Measurements from ENCODE around the gene NFKB2. TPM values are rescaled to one million over a fixed set of nuclear protein-coding genes. Genes with fewer than 3 reads are reported as not detected.

Gene NFKB2
- total and polyA plus RNA-seq, 2 of the 8 experiments (the other 6 are each of a cell fraction or from before 2014, with no cell fraction given): 20.4 to 31.4 TPM

DNA sequence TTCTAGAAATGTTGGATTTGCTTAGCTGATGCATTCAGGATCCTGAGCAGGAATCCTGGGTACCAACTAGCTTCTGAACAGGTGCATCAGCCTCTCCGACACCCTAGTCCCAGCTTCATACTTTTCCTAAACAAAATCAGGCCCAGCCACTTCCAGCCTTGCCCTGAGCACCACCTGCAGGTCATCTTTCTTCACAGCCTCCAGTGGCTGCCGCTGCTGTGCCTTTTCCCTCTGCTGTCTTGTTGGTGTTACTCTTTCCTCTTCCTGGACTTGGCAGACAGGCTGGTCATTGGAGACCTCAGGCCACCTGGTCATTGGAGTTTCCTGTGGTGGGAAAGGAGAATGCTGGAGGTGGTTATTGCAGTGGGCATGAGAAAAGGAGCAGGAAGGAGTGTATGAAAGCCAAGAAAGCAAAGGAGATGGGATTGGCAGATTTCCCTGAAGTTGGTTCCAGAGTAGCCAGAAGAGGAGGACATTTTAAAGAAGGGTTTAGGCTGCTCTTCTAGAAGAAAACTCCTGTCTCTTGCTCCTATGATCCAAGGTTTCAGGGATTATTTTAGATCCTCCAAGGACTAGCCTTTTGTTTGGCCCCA, 48.2 kb upstream of the NFKB2 start (continued):
- TF ChIP-seq, protein P1, sequence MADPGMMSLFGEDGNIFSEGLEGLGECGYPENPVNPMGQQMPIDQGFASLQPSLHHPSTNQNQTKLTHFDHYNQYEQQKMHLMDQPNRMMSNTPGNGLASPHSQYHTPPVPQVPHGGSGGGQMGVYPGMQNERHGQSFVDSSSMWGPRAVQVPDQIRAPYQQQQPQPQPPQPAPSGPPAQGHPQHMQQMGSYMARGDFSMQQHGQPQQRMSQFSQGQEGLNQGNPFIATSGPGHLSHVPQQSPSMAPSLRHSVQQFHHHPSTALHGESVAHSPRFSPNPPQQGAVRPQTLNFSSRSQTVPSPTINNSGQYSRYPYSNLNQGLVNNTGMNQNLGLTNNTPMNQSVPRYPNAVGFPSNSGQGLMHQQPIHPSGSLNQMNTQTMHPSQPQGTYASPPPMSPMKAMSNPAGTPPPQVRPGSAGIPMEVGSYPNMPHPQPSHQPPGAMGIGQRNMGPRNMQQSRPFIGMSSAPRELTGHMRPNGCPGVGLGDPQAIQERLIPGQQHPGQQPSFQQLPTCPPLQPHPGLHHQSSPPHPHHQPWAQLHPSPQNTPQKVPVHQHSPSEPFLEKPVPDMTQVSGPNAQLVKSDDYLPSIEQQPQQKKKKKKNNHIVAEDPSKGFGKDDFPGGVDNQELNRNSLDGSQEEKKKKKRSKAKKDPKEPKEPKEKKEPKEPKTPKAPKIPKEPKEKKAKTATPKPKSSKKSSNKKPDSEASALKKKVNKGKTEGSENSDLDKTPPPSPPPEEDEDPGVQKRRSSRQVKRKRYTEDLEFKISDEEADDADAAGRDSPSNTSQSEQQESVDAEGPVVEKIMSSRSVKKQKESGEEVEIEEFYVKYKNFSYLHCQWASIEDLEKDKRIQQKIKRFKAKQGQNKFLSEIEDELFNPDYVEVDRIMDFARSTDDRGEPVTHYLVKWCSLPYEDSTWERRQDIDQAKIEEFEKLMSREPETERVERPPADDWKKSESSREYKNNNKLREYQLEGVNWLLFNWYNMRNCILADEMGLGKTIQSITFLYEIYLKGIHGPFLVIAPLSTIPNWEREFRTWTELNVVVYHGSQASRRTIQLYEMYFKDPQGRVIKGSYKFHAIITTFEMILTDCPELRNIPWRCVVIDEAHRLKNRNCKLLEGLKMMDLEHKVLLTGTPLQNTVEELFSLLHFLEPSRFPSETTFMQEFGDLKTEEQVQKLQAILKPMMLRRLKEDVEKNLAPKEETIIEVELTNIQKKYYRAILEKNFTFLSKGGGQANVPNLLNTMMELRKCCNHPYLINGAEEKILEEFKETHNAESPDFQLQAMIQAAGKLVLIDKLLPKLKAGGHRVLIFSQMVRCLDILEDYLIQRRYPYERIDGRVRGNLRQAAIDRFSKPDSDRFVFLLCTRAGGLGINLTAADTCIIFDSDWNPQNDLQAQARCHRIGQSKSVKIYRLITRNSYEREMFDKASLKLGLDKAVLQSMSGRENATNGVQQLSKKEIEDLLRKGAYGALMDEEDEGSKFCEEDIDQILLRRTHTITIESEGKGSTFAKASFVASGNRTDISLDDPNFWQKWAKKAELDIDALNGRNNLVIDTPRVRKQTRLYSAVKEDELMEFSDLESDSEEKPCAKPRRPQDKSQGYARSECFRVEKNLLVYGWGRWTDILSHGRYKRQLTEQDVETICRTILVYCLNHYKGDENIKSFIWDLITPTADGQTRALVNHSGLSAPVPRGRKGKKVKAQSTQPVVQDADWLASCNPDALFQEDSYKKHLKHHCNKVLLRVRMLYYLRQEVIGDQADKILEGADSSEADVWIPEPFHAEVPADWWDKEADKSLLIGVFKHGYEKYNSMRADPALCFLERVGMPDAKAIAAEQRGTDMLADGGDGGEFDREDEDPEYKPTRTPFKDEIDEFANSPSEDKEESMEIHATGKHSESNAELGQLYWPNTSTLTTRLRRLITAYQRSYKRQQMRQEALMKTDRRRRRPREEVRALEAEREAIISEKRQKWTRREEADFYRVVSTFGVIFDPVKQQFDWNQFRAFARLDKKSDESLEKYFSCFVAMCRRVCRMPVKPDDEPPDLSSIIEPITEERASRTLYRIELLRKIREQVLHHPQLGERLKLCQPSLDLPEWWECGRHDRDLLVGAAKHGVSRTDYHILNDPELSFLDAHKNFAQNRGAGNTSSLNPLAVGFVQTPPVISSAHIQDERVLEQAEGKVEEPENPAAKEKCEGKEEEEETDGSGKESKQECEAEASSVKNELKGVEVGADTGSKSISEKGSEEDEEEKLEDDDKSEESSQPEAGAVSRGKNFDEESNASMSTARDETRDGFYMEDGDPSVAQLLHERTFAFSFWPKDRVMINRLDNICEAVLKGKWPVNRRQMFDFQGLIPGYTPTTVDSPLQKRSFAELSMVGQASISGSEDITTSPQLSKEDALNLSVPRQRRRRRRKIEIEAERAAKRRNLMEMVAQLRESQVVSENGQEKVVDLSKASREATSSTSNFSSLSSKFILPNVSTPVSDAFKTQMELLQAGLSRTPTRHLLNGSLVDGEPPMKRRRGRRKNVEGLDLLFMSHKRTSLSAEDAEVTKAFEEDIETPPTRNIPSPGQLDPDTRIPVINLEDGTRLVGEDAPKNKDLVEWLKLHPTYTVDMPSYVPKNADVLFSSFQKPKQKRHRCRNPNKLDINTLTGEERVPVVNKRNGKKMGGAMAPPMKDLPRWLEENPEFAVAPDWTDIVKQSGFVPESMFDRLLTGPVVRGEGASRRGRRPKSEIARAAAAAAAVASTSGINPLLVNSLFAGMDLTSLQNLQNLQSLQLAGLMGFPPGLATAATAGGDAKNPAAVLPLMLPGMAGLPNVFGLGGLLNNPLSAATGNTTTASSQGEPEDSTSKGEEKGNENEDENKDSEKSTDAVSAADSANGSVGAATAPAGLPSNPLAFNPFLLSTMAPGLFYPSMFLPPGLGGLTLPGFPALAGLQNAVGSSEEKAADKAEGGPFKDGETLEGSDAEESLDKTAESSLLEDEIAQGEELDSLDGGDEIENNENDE (IDR thresholded peaks at IDR 0.05; ENCODE audit: insufficient replicate concordance, low read length): no peak
- no peak for TF ChIP-seq ZNF274 (IDR thresholded peaks at IDR 0.05; ENCODE audit: borderline replicate concordance, extremely low read depth, low read length)
- TF ChIP-seq RAD21 (IDR thresholded peaks at IDR 0.05 in 1 of 2, conservative IDR thresholded peaks at IDR 0.05 in 1 of 2; ENCODE audit: low read depth in 2 of 2, low read length in 2 of 2): peak; percentile 91 to 93
- TF ChIP-seq, protein P2, sequence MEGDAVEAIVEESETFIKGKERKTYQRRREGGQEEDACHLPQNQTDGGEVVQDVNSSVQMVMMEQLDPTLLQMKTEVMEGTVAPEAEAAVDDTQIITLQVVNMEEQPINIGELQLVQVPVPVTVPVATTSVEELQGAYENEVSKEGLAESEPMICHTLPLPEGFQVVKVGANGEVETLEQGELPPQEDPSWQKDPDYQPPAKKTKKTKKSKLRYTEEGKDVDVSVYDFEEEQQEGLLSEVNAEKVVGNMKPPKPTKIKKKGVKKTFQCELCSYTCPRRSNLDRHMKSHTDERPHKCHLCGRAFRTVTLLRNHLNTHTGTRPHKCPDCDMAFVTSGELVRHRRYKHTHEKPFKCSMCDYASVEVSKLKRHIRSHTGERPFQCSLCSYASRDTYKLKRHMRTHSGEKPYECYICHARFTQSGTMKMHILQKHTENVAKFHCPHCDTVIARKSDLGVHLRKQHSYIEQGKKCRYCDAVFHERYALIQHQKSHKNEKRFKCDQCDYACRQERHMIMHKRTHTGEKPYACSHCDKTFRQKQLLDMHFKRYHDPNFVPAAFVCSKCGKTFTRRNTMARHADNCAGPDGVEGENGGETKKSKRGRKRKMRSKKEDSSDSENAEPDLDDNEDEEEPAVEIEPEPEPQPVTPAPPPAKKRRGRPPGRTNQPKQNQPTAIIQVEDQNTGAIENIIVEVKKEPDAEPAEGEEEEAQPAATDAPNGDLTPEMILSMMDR (IDR thresholded peaks at IDR 0.05; ENCODE audit: control extremely low read depth in 1 of 3, insufficient read depth in 1 of 3, low read depth in 1 of 3, low read length in 3 of 3): peak; percentile 87 to 95 (median 93)
- TF ChIP-seq EP300 (IDR thresholded peaks at IDR 0.05; ENCODE audit: borderline replicate concordance in 1 of 2, low read depth in 2 of 2, low read length in 2 of 2): no peak
